GM19099 (cell line): ENCODE measurements around the gene DHFR.

Experiments
- POLR2A ChIP-seq: IDR thresholded peaks from 3 replicates; pipeline ENCODE4 v1.6.1; 2011; ENCODE audit warnings: low read depth; ENCODE audit not compliant: insufficient read length; ENCODE audit errors: extremely low read depth

Gene DHFR

DNA sequence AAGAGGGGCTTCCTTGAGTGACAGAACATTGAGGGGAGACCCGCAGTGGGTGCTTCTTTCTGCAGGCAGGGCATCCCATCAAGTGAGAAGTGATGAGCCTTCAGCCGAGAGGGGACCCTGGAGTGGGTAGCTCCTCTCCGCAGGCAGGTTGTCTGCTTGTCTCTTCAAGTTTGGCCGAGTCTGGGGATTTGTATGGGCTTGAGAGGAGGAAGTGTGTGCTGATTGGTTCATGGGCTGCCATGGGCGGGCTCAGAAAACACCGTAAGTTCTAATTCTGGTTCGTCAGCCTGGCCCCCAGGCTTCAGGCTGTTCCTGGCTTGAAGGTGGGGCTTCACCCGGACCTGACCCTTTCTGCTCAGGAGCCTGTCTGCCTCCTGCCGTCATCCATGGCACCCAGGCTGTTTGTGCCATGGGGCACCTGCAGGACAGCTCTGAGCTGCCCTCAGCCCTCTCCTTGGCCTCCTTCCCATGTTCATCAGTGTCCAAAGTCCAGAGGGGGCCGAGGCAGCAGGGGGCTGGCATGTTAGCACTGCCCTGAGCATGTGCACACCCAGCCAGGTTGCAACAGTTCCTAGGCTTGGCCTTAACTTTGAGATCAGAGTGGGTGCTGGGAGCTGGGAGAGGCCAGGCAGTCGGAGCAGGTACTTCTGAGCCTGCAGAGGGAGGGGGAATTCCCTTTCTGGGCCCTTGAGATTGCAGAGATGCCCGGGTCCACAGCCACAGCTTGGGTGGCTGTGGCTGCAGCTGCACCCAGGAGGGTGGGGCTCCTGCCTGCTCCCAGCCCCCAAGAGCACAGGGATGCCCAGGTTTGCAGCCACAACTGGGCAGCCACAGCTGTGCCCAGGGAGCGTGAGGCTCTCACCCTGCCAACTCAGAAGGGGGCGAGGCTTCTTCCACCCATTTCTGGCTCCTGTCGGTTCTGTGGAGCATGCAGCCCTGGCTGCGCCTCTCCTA lies 13.5 kb upstream of the DHFR start:
- TF ChIP-seq POLR2A = peak; percentile 60

DNA sequence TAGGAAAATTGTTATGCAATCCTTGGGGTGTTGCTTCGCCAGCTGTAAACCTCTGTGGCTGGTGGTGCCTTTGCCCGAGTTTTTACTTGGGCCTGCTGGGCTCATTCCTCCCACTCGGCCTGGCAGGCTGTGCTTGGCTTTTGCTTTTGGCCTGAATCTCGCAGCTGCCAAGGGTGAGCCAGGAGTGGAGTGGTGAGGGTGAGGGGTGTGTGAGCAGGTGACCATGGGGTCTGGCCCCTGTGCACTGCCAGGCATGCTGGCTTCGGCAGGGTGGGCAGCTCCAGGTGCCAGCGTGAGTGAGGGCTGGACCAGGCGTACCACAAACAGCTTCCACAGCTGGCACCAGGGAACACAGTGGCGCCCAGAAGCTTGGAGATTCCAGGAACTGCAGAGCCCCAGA lies 12.6 kb upstream of the DHFR start:
- no peak for TF ChIP-seq POLR2A

DNA sequence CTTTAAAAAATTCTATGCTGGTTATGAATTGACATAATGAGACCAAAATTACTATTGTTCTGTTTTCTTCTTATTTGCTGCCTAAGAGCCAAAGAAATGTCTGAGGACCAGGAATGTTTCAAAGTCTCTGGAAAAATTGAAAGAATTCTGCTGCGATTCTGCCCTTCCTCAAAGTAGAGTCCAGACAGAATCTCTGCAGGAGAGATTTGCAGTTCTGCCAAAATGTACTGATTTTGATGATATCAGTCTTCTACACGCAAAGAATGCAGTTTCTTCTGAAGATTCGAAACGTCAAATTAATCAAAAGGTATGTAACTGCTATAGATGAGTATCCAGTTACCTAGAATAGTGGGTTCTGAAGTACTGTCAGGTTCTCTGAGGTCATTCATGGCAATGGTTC lies 10.3 kb upstream of the DHFR start:
- no peak for TF ChIP-seq POLR2A

DNA sequence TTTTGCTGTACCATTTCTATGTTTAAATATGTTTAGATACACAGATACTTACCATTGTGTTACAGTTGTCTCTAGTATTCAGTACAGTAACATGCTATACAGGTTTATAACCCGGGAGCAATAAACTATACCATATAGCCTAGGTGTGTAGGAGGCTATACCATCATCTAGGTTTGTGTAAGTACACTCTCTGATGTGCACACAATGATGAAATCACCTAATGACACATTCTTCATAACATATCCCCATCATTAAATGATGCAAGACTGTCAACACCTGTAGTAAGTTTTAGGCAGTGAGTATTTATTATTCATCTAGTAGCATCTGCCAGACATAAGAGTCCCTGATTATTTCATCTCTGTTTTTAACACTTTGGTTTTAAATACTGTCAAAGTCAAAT lies 7.3 kb upstream of the DHFR start:
- no peak for TF ChIP-seq POLR2A

DNA sequence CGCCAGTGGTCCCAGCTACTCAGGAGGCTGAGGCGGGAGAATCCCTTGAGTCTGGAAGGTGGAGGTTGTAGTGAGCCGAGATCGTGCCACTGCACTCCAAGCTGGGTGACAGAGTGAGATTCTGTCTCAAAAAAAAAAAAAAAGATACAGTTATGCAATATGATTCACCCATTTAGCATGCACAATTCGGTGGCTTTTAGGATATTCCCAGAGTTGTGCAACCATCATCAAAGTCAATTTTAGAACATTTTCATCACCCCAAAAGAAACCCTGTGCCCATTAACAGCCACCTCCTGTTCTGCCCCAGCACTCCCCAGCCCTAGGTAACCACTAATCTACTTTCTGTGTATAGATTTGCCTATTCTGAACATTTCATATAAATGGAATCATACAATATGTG lies 4.3 kb upstream of the DHFR start:
- TF ChIP-seq POLR2A = no peak

DNA sequence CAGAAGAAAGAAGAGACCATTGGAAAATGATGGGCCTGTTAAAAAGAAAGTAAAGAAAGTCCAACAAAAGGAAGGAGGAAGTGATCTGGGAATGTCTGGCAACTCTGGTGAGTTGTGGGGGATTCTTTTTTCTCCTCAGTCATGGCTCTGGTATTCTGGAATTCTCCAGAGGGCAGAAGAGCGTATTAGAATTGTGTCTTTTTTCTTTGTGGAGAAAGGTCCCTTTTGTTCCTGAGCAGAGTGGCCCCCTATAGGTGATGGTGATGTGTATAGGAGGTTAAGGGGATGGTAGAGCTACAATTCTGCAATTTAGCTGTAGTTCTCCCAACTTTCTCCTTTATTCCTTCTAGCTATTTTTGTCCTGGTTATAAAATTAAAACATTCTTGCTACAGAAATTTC lies 1.6 kb upstream of the DHFR start:
- no peak for TF ChIP-seq POLR2A

DNA sequence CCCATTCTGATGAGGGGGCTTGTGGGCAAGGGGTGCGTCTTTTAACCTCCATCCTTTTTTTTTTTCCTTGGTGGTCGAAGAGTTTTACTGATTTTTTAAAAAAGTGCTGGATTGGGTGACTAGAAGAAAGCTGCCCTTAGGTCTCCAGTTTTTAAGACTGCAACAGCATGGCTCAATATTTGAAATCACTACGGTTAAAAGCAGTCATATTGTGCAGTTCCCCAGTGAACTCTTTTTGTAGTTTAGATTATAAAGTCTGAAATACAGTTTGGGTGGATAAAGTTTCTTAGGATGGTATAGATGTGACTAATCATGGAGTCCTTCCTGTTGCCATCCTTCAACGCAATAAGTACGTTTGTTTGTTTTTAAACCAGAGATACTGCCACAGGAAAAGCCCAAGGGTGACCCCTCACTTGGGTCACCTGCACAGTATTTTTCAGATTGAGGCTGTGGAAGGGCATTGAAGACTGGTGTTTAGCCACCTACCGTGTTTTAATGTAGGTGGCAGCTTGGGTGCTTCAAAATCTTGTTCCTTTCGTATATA lies 520 bp upstream of the DHFR start:
- TF ChIP-seq POLR2A = no peak

DNA sequence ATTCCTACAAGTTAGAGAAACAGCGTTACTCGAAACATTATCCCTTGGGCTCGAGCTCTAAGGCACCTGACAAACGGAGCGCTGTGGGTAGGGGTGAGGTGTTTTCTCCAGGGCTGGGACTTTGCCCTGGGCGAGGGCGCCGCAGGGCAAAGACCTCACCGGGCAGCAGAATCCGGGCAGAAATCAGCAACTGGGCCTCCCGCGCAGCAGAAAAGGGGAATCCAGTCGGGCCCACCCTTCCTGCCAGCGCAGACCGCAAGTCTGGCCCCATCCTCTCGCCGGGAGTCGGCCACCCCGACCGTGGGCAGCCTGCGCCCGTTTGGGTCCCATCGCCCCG lies 761 bp downstream of the DHFR start:
- TF ChIP-seq POLR2A = no peak

DNA sequence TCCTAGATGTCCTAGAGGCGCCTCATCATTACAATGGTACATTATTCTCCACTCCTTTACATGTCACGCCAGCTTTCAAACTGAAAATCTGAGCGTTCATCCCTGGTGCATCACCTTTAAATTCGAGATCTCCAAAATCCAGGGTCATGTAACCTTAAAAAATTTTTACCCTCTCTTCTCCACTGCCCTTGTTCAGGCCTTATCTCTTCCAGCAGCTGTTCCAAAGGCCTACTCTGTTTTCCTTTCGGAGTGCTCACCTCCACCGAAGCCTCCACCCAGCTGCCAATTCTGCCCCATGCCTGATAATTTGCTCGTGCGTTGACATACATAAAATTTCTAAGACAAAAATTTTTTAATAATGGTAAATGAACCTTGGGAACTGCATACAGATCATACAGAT lies 1.3 kb downstream of the DHFR start:
- no peak for TF ChIP-seq POLR2A

DNA sequence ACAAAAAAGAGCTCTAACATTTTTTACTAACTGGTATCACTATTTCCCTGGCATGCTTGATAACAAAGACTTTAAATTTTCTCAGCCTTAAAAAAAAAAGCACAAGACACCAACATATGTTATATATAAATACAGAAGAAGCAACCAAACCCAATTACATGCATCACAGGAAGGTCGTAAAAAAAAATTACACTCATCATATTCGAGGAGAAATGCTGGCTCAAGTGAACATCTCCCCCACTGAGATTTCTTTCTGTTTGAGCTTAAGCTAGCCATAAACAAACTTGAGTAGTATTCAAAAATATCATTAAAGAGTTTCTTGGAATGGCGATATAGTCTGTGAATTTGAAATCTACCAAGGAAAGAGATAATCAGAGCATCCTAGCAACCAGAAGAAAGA lies 7.9 kb downstream of the DHFR start:
- TF ChIP-seq POLR2A = no peak

DNA sequence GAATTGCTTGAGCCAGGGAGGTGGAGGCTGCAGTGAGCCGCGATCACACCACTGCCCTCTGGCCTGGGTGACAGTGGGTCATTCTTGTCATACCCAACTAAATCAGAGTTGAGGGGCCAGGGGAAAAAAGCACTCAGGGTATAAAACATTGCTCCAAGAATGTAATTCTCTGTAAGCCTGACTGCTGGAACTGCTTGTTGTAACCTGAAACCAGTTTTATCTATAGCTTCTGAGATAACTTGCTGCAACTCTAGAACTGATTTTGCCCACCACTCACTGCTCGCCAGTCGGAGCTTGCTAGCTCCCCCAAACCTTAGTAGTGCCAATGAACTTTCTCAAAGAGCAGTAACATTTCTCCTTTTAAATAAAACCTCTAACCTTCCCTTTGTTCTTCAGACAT lies 9.9 kb downstream of the DHFR start:
- no peak for TF ChIP-seq POLR2A

DNA sequence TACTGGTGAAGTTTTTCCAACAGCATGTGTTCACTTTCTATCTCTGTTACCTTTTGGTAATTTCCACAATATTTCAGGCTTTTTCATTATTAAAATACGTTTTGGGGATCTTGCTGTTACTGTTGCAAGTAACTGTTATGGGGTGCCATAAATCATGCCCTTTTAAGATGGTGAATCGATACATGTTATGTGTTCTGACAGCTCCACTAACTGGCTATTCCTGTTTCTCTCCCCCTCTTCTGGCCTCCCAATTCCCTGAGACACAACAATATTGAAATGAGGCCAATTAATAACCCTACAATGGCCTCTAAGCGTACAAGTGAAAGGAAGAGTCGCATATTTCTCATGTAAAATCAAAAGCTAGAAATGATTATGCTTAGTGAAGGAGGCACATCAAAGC lies 13.4 kb downstream of the DHFR start:
- no peak for TF ChIP-seq POLR2A

DNA sequence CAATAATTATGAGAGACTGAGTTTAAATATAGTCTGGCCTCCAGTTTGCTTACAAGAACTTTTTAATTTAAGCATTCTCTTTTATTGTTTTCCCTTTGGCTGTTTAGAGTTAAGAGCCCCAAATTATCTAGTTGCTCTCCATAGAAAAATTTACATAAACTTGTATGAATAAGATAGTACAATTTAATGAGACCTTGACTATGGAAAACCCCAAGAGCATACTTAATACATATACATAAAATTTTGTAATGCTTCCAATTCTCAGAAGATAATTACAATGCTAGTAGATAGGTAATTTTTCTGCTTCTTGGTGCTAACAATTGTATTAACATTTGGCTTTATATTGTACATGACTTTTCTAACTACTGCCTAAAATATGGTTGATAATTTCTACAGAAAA lies 20.6 kb downstream of the DHFR start:
- no peak for TF ChIP-seq POLR2A

DNA sequence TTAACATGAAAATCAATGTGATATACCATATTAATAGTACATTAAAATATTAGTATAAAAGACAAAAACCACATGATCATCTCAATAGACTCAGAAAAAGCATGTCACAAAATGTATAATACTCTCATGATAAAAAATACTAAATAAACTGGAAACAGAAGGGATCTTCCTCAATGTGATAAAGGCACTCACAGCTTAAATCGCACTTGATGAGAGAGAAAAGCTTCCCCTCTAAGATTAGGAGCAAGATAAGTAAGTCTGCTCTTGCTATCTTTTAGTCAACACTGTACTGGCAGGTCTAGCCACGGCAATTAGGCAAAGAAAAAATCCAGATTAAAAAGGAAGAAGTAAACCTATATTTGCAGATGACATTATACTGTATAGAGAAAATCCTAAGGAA lies 22.1 kb downstream of the DHFR start:
- no peak for TF ChIP-seq POLR2A

DNA sequence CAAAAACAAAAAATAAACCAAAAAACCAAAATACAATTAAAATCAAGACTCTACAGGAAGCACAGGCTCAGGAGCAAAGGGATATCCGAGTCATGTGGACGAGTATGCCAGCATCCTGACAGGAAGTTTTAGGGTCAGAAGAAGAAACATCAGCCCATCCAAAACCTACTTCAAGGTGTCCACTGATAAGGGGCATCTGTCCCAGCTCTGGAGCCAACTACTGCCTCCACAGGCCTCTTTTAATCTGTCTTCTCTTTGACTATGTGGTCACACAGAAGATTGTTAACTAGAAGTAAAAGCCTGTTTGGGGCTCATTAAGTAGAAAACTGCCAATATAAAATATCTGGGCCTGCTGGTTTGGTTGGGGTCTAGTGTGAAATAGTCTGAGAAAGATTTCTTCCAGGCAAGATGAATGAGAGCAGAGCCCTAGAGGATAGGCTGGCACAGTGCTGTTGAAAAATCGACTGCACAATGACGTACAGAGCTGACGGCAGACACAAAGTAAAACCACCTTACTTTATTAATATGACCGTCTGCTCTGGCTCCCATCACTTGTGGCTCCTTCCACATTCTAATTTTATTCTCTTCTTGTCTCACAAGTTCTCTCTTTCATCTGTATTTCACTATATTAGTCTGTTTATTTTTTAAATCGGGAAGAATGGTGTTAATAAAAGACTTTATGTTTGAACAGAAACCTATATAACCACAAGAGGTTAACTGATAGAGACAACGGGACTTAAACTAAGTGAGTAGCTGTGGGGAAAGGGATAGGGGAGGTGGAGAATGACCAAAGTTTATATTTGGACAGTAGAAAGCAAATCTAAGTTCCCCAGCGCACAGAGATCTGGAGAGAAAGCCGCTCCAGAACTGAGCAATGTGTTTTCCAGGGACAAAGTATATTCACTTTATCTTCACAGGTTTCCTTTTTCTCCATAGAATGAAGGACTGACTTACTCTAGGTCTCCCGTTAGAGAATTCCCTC lies 23.2 kb downstream of the DHFR start:
- no peak for TF ChIP-seq POLR2A
